ENCODE measurements around the gene DIMT1.
A peak's percentile ranks its signal among the peaks of the same experiment; 100 is the strongest.

DIMT1 gene

GRCh38 chr5:62403411-62404250, at the start of gene DIMT1:
Gene DIMT1 (minus strand): TSS chr5:62403905. CDS start chr5:62403772, 133 bp downstream.
- TF ChIP-seq TAF1 (IDR thresholded peaks at IDR 0.05; ENCODE audit: low read depth) (peak; percentile 81), TCF12 (IDR thresholded peaks at IDR 0.05; ENCODE audit: low read depth) (peak; percentile 42), EGR1 (IDR thresholded peaks at IDR 0.05) (peak; percentile 56; the same call in 1 of the 2 replicates), MAX (IDR thresholded peaks at IDR 0.05) (peak; percentile 99), EP300 (IDR thresholded peaks at IDR 0.05; ENCODE audit: borderline replicate concordance) (no peak), NFIC (IDR thresholded peaks at IDR 0.05) (no peak), REST (IDR thresholded peaks at IDR 0.05; ENCODE audit: low read depth) (no peak), ZBTB7A (IDR thresholded peaks at IDR 0.05; ENCODE audit: low read depth) (no peak), USF1 (IDR thresholded peaks at IDR 0.05) (peak; percentile 77), FOXM1 (IDR thresholded peaks at IDR 0.05; ENCODE audit: borderline replicate concordance, low read depth) (no peak), CEBPB (IDR thresholded peaks at IDR 0.05) (no peak), TEAD4 (IDR thresholded peaks at IDR 0.05) (no peak), RAD21 (IDR thresholded peaks at IDR 0.05; ENCODE audit: low read depth) (no peak), YY1 (IDR thresholded peaks at IDR 0.05; ENCODE audit: low read depth) (peak; percentile 56; the same call in 1 of the 2 replicates), CREB1 (IDR thresholded peaks at IDR 0.05; ENCODE audit: low read depth) (peak; percentile 22; the same call in 1 of the 2 replicates)

- no peak for TF ChIP-seq TAF1 (IDR thresholded peaks at IDR 0.05; ENCODE audit: low read depth)
- no peak for TF ChIP-seq NFIC (IDR thresholded peaks at IDR 0.05)
- no peak for TF ChIP-seq YY1 (IDR thresholded peaks at IDR 0.05; ENCODE audit: low read depth)
- no peak for TF ChIP-seq TCF12 (IDR thresholded peaks at IDR 0.05; ENCODE audit: low read depth)
- TF ChIP-seq EGR1 (IDR thresholded peaks at IDR 0.05), result no peak
- TF ChIP-seq ZBTB7A (IDR thresholded peaks at IDR 0.05; ENCODE audit: low read depth), result no peak
- no peak for TF ChIP-seq FOXM1 (IDR thresholded peaks at IDR 0.05; ENCODE audit: borderline replicate concordance, low read depth)
- no peak for TF ChIP-seq CREB1 (IDR thresholded peaks at IDR 0.05; ENCODE audit: low read depth)
- TF ChIP-seq REST (IDR thresholded peaks at IDR 0.05; ENCODE audit: low read depth), result no peak
- TF ChIP-seq USF1 (IDR thresholded peaks at IDR 0.05), result no peak
- TF ChIP-seq CEBPB (IDR thresholded peaks at IDR 0.05), result no peak
- no peak for TF ChIP-seq TEAD4 (IDR thresholded peaks at IDR 0.05)
- no peak for TF ChIP-seq RAD21 (IDR thresholded peaks at IDR 0.05; ENCODE audit: low read depth)
Measured at GRCh38 chr5:62450259-62450658, 46.6 kb upstream of the DIMT1 start.

GRCh38 chr5:62448528-62448927, 44.8 kb upstream of the DIMT1 start:
- TF ChIP-seq CEBPB (IDR thresholded peaks at IDR 0.05) (no peak), EP300 (IDR thresholded peaks at IDR 0.05; ENCODE audit: borderline replicate concordance) (no peak), RAD21 (IDR thresholded peaks at IDR 0.05; ENCODE audit: low read depth) (no peak), TCF12 (IDR thresholded peaks at IDR 0.05; ENCODE audit: low read depth) (no peak), REST (IDR thresholded peaks at IDR 0.05; ENCODE audit: low read depth) (no peak), TEAD4 (IDR thresholded peaks at IDR 0.05) (no peak), CREB1 (IDR thresholded peaks at IDR 0.05; ENCODE audit: low read depth) (no peak), MAX (IDR thresholded peaks at IDR 0.05) (no peak), NFIC (IDR thresholded peaks at IDR 0.05) (no peak), TAF1 (IDR thresholded peaks at IDR 0.05; ENCODE audit: low read depth) (no peak), USF1 (IDR thresholded peaks at IDR 0.05) (no peak), EGR1 (IDR thresholded peaks at IDR 0.05) (no peak)

Measured in Ishikawa (cell line).